Gastrocnemius medialis (tissue), 4 donors: Measurements from ENCODE around the gene KRTAP4-8.

Experiments used
- POLR2A ChIP-seq, 2 donors: fragments of 450-650 bp; IDR thresholded peaks; one replicate each; pipeline ENCODE4 v1.6.1; 2017; ENCODE audit warnings: antibody characterized with exemption in 2 of 2, mild to moderate bottlenecking in 2 of 2, moderate library complexity in 2 of 2
- TF ChIP-seq, protein P1 (sequence below), 5 experiments: fragments of 450-650 bp in 3 of 5; fragments of 200-600 bp in 2 of 5; sonication (generic) in 2 of 5; IDR thresholded peaks in 4 of 5; conservative IDR thresholded peaks in 1 of 5; 1 replicate in 4 of 5; 2 replicates in 1 of 5; pipeline ENCODE4 v1.5.1; 2016 to 2019; ENCODE audit warnings: antibody characterized with exemption in 5 of 5, mild to moderate bottlenecking in 3 of 5, moderate library complexity in 3 of 5

DNA sequence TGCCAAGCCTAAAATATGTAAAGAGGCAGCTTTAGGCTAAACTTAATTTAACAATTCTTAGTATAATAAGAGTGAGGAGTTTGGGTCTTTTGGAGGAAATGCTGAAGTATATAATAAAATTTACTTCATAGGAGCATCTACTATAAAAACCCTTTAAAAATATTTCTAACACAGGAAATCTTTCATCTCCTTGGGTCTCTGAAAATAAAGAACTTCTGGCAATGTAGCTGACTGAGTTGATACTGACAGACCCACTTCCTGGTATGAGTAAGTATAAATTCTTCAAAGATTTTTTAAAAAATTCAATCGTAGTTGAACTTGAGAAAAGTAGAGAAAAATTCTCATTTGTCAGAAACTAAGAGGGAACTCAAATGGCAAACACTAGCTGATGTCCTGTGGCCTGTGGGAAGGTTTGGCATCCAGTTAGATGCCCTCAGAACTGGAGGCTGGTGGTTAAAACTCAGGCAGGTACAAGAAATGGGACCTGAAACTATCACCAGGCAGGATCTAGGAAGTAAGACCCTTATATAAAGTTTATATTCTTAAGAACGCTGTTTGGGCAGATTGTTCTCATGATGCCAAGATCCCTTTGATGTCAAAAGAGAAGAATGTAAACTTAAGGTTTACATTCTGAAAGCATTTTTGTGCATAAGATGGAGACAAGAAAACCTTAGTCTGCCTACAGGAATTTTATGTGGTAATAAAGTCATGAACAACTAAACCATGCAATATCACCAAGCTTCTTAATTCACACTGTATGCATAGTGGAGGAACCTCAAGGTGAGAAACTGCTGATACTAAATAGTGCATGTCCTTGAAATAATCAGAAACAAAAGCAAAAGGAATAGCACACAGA, 36.2 kb upstream of the KRTAP4-8 start:
- TF ChIP-seq, protein P1, sequence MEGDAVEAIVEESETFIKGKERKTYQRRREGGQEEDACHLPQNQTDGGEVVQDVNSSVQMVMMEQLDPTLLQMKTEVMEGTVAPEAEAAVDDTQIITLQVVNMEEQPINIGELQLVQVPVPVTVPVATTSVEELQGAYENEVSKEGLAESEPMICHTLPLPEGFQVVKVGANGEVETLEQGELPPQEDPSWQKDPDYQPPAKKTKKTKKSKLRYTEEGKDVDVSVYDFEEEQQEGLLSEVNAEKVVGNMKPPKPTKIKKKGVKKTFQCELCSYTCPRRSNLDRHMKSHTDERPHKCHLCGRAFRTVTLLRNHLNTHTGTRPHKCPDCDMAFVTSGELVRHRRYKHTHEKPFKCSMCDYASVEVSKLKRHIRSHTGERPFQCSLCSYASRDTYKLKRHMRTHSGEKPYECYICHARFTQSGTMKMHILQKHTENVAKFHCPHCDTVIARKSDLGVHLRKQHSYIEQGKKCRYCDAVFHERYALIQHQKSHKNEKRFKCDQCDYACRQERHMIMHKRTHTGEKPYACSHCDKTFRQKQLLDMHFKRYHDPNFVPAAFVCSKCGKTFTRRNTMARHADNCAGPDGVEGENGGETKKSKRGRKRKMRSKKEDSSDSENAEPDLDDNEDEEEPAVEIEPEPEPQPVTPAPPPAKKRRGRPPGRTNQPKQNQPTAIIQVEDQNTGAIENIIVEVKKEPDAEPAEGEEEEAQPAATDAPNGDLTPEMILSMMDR (IDR thresholded peaks at IDR 0.05 in 4 of 5, conservative IDR thresholded peaks at IDR 0.05 in 1 of 5): no peak
- no peak for TF ChIP-seq POLR2A (IDR thresholded peaks at IDR 0.05)
